Left cardiac atrium (tissue), 4 donors: ENCODE data around the gene TKTL1. TPM values are rescaled to one million over a fixed set of nuclear protein-coding genes. Genes with fewer than 3 reads are reported as not detected.
A peak's percentile ranks its signal among the peaks of the same experiment; 100 is the strongest.

ENCODE experiments used
- ATAC-seq, 2 donors: fragments of 200-7000 bp; cut with Tn5 transposase; one replicate each; pipeline ENCODE4 v1.9.1; 2020; ENCODE audit warnings: mild to moderate bottlenecking in 2 of 2, moderate library complexity in 2 of 2
- DNase-seq: peaks from one replicate; pipeline ENCODE4 v3.0.0-alpha.2; 2020
- intact Hi-C, 2 donors: fragments of 100-400 bp; cut with DNase I; formaldehyde crosslinking; loops; one replicate each; pipeline versions ENCODE4 v1.14.1 to v1.15.1; 2022 to 2023
- total RNA-seq, 2 donors: library from RNA; stranded (reverse); fragmentation: NEBNext Ultra II Directional; extraction: Animal tissue kit (Norgen Biotek cat#: 25700); gene quantifications; one replicate each; pipeline ENCODE4 v1.2.1, GENCODE V29; 2021
- donor health status: DM: no; HTN: yes; CAD: no.
- donor health status: DM: no; HTN: yes; CAD: no; lungs with severe emphysema.
- donor health status: DM: yes; HTN: yes; CAD: no.
- donor health status: Dilated cardiomyopathy.

The TKTL1 gene
- total RNA-seq, 2 donors from 2014 or later: 4.1 to 7.0 TPM

DNA sequence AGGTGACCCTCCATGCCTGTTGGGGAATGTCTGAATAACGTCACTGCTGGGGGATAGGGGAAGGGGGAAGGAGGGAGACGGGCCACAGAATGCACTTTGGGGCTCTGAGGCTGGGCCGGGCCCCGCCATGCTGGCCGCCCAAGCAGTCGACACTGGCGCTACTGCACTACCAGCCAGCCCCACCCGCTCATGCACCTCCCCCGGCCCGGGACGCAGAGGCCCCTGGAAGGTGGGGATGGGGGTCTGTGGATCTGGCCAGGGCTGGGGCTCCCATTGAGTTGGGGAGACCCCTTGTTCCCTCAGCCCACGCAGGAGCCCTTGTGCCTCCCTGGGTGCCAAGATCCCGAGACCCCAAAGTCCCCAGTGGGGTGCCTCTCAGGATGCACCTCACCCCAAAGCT lies 61.0 kb downstream of the TKTL1 start:
- intact Hi-C loops: no loop called here
- DNase-seq (no peak), ATAC-seq (no peak)

DNA sequence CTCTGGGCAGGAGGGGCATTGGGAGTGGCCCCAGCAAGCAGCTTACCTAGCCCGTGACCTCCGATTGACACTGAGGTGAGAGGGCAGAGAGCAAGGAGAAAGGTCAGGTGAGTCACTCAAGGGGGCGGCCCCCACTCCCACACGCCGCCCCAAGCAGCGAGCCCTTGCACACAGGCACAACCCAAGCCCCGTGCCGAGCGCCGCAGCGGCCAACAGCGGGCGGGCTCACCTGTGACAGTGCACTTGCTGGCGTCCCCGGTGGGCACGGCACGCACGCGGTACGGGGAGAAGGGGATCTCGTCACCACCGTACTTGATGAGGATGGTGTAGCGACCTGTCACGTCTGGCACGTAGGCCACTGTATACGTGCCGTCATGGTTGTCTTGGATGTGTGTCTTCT lies 61.6 kb downstream of the TKTL1 start:
- DNase-seq: no peak
- intact Hi-C loops: no loop called here
- no peak for ATAC-seq

DNA sequence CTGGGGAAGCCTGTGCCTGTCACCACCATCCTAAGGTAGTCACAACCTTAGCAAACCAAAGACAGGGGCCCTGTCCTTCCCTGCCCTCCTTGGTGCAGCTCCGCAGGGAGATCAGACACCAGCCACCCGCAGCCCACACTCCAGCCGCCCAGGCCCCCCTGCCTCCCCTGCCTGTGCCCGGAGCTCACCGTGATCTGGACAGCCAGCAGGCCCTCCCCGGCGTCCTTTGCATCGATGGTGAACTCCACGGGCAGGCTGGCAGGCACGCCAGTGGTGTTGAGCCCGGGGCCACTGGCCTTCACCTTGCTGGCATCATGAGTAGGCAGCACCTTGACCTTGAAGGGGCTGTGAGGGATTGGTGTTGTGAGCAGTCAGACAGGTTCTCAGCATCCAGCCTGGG lies 62.4 kb downstream of the TKTL1 start:
- no peak for DNase-seq
- intact Hi-C loops: no loop called here
- no peak for ATAC-seq

DNA sequence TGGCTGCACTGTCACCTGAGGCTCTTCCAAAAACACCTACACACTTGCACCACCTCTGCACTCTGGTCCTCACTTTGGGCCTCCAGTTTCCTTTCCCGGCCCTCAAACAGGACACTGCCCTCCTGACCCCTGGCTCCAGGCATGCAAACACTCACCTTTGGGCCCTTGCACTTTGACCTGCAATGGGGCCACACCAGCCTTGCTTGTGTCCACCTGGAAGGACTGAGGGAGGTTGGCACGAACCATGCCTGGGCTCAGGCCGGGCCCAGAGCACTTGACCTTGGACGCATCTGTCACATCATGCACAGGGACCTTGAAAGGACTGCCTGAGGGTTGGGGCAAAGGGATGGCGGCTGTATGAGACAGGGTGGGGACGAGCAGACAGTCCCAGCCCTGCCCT lies 63.2 kb downstream of the TKTL1 start:
- intact Hi-C loops: no loop called here
- DNase-seq: no peak
- ATAC-seq: no peak

DNA sequence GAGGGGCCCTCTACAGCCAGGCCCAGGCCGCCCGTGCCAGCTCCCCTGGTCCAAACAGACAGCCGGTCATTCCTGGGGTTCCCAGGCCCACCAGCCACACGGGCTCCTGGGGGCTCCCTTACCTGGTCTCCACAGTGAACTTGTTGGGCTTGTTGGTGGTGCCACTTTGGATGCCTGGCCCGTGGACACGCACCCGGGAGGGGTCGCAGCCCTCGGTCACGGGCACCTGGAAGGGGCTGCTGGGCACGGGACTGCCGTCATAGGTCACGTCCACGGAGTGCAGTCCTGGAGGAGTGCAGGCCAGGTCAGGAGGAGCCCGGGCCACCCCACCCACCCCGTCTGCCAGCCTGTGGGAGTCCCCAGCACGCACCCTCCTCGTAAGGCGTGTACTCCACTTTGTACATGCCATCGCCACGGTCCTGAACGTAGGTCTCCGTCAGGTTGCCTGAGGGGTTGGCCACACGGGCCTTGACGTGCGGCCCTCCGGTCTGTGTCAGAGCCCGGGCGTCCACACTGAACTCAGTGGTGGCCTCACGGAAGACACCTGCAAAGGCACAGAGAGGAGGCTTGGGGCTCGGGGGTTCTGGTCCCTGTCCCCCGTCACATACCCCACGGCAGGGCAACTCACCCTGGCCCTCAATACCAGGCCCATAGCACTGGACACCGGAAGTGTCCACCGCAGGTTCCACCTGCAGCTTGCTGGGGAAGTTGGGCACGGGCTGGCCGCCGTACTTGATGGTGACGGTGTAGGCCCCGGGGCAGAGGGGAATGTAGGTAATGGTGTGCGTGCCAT lies 64.0 kb downstream of the TKTL1 start:
- no peak for ATAC-seq
- DNase-seq: no peak
- intact Hi-C loops: no loop called here

DNA sequence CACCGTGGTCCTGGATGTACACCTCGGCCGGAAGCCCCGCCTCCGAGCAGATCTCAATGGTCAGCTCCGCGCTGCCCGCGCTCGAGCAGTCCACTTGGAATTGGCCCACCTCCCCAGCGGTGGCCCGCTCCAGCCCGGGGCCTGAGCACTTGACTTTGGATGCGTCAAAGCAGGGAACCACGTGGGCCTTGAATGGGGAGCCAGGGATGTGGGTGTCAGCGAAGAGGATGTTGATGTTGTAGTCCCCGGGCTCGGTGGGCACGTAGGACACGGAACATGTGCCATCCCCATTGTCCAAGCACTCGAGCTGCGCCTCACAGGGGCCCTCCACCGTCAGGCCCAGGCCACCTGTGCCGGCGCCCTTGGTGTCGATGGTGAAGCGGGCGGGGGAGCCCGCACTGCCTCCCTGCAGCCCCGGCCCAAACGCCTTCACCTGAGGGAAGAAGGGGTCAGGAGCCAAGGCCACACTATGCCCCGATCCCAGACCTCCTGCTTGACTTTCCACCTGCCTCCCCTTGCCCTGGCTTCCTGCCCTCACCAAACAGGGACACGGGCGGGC lies 64.6 kb downstream of the TKTL1 start:
- ATAC-seq: no peak
- intact Hi-C loops: no loop called here

DNA sequence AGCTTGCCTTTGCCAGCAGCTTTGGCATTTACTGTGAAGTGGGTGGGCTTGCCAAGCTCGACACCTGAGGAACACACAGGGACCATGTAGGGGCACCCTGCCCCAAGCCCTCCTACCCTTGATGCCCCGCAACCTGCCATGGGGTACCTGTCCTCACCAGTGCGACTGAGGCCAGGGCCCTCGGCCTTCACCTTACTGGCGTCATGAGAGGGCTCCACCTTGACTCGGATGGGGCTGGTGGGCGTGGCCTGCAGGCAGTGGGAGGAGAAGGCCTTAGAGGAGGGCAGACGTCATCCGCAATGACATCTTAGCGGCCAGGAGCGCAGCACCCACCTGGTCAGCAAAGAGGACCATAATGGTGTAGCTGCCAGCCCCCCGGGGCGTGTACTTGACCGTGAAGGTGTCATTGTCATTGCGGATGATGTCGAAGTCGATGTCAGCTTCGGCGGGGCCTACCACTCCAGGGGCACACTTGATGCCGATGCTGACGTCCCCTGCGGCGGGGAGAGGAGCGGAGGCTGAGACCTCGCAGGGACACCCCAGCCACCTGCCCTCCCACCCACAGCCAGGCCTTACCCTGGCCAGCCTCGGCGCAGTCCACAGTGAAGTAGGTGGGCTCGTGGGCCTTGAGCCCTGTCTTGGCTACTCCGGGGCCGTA lies 66.6 kb downstream of the TKTL1 start:
- no peak for ATAC-seq
- intact Hi-C loops: no loop called here
- no peak for DNase-seq

More for the DNA sequence above, 64.6 kb downstream of the TKTL1 start:
- DNase-seq: no peak

DNA sequence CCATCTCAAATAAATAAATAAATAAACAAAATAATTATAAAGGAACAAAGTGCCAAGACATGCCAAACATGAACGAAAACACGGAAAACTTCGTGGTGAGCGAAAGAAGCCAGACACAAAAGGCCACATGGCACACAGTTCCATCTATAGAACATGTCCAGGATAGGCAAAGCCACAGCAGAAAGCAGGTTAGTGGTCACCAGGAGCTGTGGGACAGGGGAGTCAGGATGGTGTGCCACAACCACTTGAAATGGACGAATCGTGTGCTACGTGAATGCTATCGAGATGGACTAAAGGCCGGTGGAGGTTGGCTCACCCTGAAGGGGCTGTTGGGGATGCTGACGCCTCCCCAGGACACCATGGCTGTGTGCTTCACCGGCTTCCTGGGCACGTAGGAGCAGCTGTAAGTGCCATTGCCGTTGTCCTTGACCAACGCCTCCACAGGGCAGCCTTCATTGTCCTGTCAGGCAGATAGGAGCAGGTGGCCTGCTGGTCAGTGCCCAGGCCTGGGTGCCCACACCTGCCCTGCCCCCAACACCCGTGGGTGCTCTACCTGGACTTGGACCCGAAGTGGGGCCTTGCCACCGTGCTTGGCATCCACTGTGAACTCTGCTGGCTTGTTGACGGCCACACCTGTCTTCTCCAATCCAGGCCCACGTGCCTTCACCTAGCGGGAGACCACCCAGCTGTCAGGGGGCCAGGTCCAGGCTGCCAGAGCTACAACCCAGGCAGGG lies 68.3 kb downstream of the TKTL1 start:
- no peak for DNase-seq
- no peak for ATAC-seq
- intact Hi-C loops: no loop called here

DNA sequence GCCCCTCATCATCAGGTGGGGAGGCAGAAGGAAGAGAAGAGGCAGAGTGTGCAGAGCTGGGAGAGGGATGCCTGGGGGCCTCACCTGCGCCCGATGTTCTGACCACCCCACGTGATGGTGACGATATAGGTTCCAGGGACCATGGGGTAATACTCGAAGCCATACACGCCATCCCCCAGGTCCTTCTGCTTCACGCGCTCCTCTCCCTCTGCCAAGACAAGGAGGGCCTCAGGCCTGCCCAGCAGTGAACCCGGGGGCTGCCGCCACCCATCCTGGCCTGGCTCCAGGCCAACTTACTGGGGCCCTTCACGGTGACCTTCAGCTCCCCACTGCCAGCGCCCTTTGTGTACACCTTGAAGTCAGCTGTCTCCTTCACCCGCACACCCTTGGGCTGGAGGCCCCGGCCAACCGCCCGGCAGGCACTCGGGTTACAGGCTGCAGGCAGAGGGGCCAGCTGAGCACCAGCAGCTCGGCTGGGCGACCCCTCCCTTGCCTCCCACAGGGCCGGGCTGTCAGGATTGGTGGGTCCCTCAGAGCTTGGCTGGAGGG lies 69.5 kb downstream of the TKTL1 start:
- ATAC-seq: no peak
- DNase-seq: no peak
- intact Hi-C loops: no loop called here

DNA sequence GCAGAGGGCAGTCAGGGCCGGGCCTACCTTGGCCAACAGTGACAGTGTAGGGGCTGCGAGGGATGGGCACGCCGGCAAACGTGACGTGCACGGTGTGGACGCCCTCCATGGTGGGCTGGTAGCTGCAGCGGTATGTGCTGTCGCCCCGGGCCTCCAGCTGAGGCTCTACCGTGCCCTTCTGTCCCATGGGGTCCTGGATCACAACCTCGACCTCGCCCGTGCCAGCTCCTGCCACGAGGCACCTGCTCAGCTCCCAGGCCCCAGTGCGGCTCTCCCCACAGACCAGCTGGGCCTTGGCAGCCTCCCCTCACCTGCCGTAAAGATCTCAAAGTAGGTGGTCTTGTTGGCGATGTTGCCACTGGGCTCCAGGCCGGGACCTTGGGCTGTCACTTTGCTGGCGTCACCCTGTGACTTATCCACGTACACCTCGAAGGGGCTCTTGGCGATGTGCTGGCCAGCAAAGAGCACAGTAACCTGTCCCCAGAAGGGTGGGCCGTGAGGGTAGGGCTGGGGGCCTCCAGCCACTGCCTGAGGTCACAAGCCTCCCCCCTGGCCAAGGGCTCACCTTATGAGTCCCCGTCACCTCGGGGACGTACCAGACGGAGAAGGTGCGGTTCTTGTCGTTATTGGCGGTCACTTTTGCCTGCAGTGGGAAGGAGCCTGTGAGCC lies 70.5 kb downstream of the TKTL1 start:
- intact Hi-C loops: no loop called here
- DNase-seq: no peak
- ATAC-seq: no peak

DNA sequence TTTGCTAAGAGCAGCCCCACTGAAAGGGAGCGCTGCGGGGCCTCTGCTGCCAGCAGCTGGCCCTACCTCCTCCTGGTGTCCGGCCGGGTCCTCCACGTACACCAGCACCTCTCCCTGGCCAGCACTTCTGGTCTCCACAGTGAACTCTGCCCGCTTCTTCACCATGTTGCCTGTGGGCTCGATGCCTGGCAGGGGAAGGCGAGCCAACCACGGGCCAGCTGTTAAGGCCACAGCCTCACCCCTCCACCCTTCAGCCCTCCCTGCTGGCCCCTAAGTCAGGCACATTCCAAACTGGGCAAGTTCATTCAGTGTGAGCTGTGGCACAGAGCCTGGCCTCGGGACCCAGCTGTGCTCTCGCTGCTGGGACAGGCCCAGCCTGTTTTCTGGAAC lies 71.1 kb downstream of the TKTL1 start:
- no peak for ATAC-seq

DNA sequence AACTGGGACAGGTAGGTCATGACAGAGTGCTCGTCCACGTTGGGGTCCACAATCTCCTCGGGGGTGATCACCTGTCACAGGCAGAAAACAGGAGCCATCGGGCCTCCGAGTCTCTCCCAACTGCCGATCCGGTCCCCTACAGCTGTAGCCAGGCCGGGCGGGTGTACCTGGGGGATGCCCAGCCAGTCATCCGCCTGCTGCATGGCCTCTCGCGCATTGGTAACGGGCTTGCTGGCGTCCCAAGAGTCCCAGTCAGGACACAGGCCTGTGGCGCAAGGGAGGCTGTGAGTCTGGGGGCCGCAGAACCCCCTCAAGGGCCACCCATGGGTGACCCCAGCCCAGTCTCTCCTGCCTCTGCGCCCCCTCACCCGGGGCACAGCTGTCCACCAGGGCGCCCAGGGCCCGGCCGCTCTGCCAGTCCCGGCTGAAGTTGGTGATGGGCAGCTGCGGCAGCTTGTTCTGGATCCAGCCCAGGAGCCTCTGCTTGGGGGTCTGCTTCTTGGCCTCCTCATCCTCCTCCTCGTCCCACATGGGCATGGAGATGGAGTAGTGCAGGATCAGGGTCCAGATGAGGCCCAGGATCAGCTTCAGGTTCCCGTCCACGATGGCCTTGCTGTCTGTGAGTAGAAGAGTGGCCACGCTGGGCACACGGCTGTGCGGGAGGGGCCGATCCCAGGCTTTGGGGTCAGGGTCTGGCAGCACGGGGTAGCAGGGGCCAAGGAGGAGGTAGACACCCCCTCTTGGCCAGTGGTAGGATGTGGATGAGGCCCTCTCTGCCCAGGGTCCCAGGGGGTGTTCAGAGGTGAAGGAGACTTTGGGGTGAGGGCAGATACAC lies 72.1 kb downstream of the TKTL1 start:
- ATAC-seq (no peak), DNase-seq (no peak)
- intact Hi-C loops: no loop called here

More for the DNA sequence above, 71.1 kb downstream of the TKTL1 start:
- intact Hi-C loops: no loop called here
- DNase-seq: no peak

DNA sequence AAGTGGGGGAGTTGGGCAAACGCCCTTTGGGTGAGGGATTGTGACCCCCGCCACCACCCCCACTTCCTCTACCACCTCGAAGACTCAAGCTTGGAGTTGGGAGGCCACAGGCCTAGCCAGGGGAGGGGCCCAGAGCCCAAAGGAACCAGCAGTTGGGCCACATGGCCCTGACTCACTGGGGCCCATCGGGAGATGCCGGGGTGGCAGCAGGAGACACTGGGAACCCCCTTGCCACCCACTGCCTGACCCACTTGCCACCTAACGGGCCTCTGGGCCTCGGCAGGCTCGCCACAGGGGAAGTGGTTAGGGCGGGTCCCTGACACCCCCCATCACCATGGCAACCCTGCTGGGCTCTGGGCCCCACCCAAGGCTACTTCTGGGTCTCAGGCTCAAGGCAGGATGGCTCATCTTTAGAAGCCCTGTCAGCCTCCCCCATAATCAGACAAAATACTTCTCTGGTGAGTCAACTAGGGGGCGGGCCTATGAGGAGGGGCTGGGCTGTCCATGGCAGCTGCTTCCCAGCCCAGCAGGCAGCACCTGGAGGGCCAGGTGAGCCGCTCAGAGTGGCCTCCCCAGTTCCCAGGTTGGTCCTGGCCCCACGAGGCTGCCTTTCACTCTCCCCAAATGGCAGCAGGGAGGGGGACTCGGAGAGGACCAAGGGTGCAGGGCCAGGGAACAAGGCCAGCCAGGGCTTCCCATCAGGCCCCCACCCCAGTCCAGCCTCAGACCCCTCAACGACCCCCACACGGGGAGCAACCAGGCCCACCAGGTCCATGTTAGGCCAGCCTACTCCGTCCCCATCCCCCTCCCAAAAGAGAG lies 73.2 kb downstream of the TKTL1 start:
- DNase-seq (peak; percentile 89), ATAC-seq (peak; percentile 27 to 63)
- intact Hi-C loops: no loop called here

DNA sequence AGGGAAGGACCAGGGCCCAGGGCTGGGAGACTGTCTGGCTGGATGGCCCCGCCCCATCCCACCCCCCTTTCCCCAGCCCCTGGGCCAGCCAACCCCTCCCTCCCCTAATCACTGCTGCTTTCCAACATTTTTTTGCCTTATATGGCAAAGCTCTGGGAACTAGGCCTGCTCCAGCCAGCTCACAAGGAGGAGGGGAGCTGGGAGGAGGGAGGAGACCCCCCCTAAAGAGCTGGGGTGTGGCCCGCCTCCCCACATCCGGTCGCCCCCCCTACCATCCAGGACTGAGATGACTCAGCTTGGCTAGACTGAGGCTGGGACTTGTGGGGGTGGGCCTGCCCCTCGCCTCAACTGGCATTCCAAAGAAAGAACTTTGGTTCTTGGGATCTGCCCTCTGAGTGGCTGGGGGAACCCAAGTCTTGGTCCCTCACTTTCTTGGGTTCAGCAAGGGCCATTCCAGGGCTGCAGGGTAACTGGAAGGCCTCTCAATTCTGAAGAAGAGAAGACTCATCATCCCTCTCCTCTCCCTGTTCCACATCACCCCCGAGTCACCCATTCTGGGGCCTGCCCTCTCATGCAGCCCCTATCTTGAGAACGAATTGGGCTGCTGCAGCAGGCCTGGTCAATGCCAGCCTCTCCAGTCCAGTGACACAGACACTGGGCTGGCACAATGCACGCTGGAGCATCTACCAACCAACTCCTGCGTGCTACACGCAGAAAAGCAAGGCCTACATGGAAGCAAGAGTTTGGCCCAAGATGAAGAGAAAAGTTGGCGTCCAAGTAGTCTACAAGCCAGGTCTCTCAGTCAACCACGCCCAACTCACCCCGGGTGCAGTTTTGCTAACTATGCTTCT lies 74.1 kb downstream of the TKTL1 start:
- intact Hi-C loops: no loop called here
- DNase-seq: peak; percentile 87
- ATAC-seq: peak; percentile 50 to 57

DNA sequence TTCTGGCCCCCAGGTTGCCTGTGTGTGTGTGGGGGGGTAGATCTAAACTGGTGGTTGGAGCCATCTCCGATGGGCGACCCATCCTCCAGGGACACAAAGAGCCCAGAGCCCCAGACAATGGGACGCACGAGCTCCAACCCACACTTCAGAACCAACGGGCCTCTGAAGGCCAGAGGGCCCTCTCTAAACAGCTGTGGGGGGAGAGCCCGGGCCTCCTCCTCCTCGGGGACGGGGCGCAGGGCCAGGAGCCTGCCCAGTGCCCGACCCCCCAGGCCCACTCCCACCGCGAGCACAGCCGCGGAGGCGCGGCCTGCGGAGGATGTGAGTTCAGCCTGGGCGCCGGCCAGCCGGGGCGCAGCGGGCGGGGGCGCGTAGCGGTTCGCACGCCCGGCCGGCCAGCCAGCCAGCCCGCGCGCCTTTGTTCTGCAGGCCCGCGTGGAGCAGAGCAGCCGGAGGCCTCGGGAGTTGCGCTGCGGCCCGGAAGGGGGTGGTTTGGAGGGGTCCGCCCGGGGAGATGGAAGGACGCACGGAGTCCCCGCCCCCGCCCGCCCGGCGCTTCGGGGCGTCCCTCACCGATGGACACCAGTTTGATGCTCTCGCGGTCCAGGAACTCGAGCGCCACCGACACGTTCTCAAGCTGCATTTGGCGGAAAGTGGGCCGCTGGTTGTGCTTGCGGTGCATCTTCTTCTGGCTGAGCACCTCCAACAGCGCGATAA lies 74.9 kb downstream of the TKTL1 start:
- ATAC-seq: peak; percentile 0 to 4

More for the DNA sequence above, 74.9 kb downstream of the TKTL1 start:
- intact Hi-C loops: no loop called here
- peak; percentile 48 for DNase-seq
